Activated T-cell treated with anti-CD3 and anti-CD28 coated beads, Interleukin-2, amount 50 U/mL, for 1 hour (primary cell): Measurements from ENCODE around the gene PHLDA3.

Source experiments
- DNase-seq: peaks from one replicate; pipeline ENCODE4 v3.0.0-alpha.2; 2020

Gene PHLDA3

GRCh38 chr1:201468844-201469644 is at the start of gene PHLDA3:
Gene PHLDA3 (minus strand): TSS chr1:201469188. CDS start chr1:201468786, 402 bp downstream.
- DNase-seq = peak; percentile 27

- DNase-seq = no peak
These were observed 49.1 kb upstream of the PHLDA3 start for GRCh38 chr1:201518071-201518470.

- DNase-seq = no peak
These were observed 48.6 kb upstream of the PHLDA3 start for GRCh38 chr1:201517631-201518030.

- no peak for DNase-seq
These were observed 47.6 kb upstream of the PHLDA3 start for GRCh38 chr1:201516511-201517127.

- DNase-seq = no peak
These were observed 46.9 kb upstream of the PHLDA3 start for GRCh38 chr1:201515895-201516294.

- DNase-seq = no peak
These were observed 46.2 kb upstream of the PHLDA3 start for GRCh38 chr1:201515062-201515750.

- DNase-seq = no peak
These were observed 45.5 kb upstream of the PHLDA3 start for GRCh38 chr1:201514466-201514865.

GRCh38 chr1:201513498-201514243 is 44.7 kb upstream of the PHLDA3 start:
- no peak for DNase-seq

- no peak for DNase-seq
These were observed 43.1 kb upstream of the PHLDA3 start for GRCh38 chr1:201511941-201512539.

GRCh38 chr1:201511396-201511940 is 42.5 kb upstream of the PHLDA3 start:
- no peak for DNase-seq

- DNase-seq = no peak
These were observed 41.7 kb upstream of the PHLDA3 start for GRCh38 chr1:201510734-201511133.

- no peak for DNase-seq
These were observed 40.8 kb upstream of the PHLDA3 start for GRCh38 chr1:201509601-201510374.

GRCh38 chr1:201508809-201509208 is 39.8 kb upstream of the PHLDA3 start:
- no peak for DNase-seq

- no peak for DNase-seq
These were observed 38.3 kb upstream of the PHLDA3 start for GRCh38 chr1:201507360-201507675.

GRCh38 chr1:201506557-201507359 is 37.8 kb upstream of the PHLDA3 start, which contains the start of gene CSRP1:
Gene CSRP1 (minus strand): TSS chr1:201507123. CDS start chr1:201496303, 10,820 bp downstream.
- peak; percentile 84 for DNase-seq

GRCh38 chr1:201506092-201506491 is 37.1 kb upstream of the PHLDA3 start:
- no peak for DNase-seq

- DNase-seq = no peak
These were observed 36.5 kb upstream of the PHLDA3 start for GRCh38 chr1:201505503-201505890.

GRCh38 chr1:201504799-201505502 is 36.0 kb upstream of the PHLDA3 start:
- no peak for DNase-seq

GRCh38 chr1:201504179-201504631 is 35.2 kb upstream of the PHLDA3 start:
- DNase-seq = no peak
